ENCODE measurements around the gene SLC26A6.

The SLC26A6 gene

DNA sequence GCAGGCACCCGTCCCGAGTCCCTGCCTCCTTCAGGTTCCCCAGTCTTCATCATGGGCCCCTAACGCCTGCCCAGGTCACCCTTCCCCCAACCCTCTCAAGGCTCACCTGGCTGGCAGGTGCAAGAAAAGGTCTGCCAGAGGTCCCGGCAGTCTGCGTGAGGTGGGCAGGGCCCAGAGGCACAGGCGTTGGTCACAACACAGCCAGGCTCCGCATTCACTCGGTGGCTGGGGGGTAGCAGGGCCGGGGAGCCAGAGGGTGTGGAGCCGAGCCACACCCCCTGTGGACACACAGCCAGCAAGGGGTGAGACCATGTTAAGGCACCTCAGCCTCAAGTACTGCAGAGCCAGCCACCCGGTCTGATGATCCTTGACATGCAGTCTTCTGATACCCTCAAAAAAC is 16.5 kb upstream of the SLC26A6 start:
- TF ChIP-seq, protein P1, sequence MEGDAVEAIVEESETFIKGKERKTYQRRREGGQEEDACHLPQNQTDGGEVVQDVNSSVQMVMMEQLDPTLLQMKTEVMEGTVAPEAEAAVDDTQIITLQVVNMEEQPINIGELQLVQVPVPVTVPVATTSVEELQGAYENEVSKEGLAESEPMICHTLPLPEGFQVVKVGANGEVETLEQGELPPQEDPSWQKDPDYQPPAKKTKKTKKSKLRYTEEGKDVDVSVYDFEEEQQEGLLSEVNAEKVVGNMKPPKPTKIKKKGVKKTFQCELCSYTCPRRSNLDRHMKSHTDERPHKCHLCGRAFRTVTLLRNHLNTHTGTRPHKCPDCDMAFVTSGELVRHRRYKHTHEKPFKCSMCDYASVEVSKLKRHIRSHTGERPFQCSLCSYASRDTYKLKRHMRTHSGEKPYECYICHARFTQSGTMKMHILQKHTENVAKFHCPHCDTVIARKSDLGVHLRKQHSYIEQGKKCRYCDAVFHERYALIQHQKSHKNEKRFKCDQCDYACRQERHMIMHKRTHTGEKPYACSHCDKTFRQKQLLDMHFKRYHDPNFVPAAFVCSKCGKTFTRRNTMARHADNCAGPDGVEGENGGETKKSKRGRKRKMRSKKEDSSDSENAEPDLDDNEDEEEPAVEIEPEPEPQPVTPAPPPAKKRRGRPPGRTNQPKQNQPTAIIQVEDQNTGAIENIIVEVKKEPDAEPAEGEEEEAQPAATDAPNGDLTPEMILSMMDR (IDR thresholded peaks at IDR 0.05; ENCODE audit: low read length, missing control alignments): no peak
- DNase-seq (ENCODE audit: low read depth): no peak
- no peak overlapping the region for H3K4me3 ChIP-seq (replicated peaks; ENCODE audit: low read depth, low read length)

DNA sequence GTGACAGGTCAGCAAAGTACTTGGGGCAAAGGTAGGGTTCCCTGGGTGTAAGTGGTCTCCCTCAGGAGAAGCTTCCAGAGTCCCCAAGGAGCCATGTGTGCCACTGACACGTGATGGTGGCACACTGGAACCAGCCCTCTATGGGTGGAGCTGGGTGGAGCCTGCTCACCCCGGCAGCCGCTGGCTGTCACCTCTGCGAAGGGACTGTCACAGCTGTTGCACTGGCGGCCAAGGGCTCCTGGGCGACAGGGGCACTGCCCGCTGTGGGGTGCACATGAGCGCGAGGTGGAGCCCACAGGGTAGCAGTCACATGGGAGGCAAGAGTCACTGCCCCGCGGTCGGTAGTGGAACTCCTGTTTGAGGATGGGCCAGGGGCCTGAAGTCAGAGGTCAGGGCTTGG is 15.5 kb upstream of the SLC26A6 start:
- no peak for DNase-seq (ENCODE audit: low read depth)
- H3K4me3 ChIP-seq (replicated peaks; ENCODE audit: low read depth, low read length): no peak overlapping the region
- TF ChIP-seq, protein P1 (IDR thresholded peaks at IDR 0.05; ENCODE audit: low read length, missing control alignments): no peak

DNA sequence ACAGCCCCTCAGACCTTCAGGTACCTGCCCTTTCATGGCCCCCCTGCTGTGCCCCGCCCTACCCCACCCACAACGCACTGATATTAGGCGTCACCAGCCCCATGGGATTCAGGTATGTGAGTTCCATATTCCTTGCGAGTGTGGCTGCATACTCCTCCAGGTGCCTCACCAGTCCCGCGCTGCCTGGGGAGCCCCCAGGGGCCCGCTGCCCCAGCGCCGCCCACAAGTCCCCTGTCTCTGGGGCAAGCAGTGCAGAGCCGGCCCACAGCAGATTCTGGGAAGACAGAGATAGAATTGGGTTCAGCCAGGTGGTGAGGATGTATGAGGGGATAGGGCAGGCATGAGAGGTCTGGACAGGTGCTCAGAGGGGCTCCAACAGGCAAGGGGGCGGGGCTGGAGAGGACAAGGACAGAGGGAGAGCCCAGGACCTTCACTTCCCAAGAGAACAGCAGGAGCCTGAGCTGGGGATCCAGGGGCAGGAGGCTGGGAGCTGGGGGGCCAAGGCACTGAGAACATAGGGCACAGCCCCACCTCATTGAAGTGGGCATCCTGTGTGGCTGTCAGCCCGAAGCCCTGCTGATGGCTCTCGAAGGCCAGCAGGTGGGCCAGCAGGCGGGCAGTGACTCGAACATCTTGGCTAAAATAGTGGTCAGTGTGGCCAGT is 13.1 kb upstream of the SLC26A6 start:
- no peak overlapping the region for H3K4me3 ChIP-seq (replicated peaks; ENCODE audit: low read depth, low read length)
- TF ChIP-seq, protein P1 (IDR thresholded peaks at IDR 0.05; ENCODE audit: low read length, missing control alignments): no peak
- no peak for DNase-seq (ENCODE audit: low read depth)

DNA sequence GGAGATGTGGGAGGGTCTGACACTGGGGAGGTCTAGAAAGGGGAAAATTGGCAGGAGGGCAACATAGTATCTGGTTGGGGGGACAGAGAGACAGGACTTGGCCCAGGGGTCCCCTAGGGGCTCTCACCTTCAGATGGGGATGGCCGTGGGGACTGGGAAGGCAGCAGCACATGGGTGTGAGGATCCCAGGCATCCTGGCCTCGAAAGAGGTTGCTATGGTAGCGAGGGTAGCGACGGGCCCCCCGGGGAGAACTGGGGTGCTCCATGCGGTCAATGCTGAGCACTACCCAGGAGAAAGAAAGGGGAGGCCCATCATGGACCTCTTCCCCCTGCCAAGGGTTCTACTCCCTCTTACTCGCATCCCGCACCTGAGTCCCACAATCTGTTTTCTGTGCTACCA is 12.5 kb upstream of the SLC26A6 start:
- no peak for DNase-seq (ENCODE audit: low read depth)
- no peak overlapping the region for H3K4me3 ChIP-seq (replicated peaks; ENCODE audit: low read depth, low read length)
- TF ChIP-seq, protein P1 (IDR thresholded peaks at IDR 0.05; ENCODE audit: low read length, missing control alignments): no peak

DNA sequence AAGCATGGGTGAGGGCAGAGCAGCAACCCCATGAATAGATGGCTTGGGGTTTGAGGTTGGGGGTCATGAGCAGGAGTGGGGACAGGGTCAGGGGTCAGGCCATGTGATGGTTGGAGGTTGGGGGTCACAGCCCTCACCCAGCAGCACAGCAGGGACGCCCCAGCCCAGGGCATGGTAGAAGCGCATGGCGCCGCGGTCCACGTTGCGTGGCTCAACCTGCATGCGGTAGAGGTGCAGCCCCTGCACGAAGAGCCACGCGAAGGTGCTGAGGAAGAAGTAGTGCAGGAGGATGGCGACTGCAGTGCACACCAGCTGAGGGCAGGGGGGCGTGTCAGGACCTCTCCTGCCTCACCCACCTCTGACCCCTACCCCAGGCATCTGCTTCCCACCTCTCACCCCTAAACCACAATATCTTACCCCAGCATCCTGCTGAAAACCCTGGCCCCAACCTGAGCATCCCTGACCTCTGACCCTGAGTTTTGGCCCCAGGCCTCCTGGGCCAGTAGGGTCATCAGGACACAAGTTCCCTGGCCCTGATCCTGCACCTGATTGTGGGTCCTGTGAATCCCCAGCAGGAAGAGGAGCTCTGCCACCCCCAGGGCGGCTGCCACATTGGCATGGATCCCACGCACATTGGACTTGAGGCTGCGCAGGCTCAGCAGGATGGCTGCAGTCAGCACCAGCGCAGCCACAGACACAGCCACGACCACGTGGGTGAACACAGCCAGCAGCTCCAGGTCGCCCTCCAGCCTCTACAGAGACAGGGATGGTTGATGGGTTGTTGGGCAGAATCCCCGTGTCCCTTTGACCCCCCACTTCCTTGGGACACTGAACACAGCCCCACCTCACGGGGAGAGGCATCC is 9.9 kb upstream of the SLC26A6 start:
- TF ChIP-seq, protein P1 (IDR thresholded peaks at IDR 0.05; ENCODE audit: low read length, missing control alignments): no peak
- H3K4me3 ChIP-seq (replicated peaks; ENCODE audit: low read depth, low read length): no peak overlapping the region
- no peak for DNase-seq (ENCODE audit: low read depth)

DNA sequence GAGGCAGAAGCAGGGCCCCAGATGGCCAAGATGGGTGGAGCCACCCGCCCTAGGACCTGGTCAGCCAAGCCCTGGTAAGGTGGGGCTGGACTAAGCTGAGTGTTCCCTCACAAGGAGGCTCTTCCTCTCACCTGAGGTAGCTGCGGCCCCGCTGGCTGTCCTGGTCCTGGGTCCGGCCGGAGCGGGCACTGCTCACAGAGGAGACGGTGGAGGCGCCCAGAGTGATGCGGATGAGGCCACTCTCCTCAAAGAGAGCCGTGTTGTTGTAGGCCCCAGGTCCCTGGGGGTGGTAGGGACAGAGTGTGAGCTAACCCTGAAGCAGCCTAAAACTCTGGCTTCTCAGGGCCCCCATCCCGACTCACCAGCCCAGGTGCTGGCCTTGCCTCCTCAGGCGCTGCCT is 7.3 kb upstream of the SLC26A6 start:
- TF ChIP-seq, protein P1 (IDR thresholded peaks at IDR 0.05; ENCODE audit: low read length, missing control alignments): no peak
- no peak overlapping the region for H3K4me3 ChIP-seq (replicated peaks; ENCODE audit: low read depth, low read length)
- DNase-seq (ENCODE audit: low read depth): no peak

All from fibroblast of pulmonary artery (primary cell).